ENCODE measurements around the gene TDRD7. TPM values are rescaled to one million over a fixed set of nuclear protein-coding genes. Genes with fewer than 3 reads are reported as not detected.

Gene TDRD7
- polyA plus RNA-seq, 1 donor (not counting 4 experiments of a cell fraction or from before 2014, with no cell fraction given), result 10.5 TPM

GRCh38 chr9:97518166-97518908 is 106.4 kb downstream of the TDRD7 start:
- Histone ChIP-seq H3K9me1 (ENCODE audit: control insufficient read depth, extremely low read depth, insufficient read depth, low read length) (no peaks in the 10 kb centered on the region), H3K9me3 (ENCODE audit: control insufficient read depth, low read depth, low read length) (no peaks in the 10 kb centered on the region), H3K9ac (ENCODE audit: control insufficient read depth, extremely low read depth, insufficient read depth, low read length) (no peak overlapping the region), H3K79me2 (ENCODE audit: control insufficient read depth, insufficient read depth, low read length) (no peaks in the 10 kb centered on the region), H3K27ac (ENCODE audit: control insufficient read depth, insufficient read depth, low read length) (no peak overlapping the region), H2AFZ (ENCODE audit: control insufficient read depth, low read length) (no peak overlapping the region), H4K20me1 (ENCODE audit: control insufficient read depth, extremely low read depth, insufficient read depth, low read length) (no peaks in the 10 kb centered on the region), H3K27me3 (ENCODE audit: control insufficient read depth, extremely low read depth, insufficient read depth, low read length) (peaks cover 15% of the 10 kb centered on the region), H3K4me3 (ENCODE audit: control insufficient read depth in 2 of 3, extremely low read depth in 1 of 3, insufficient read depth in 2 of 3, low read depth in 1 of 3, low read length in 3 of 3) (no peak overlapping the region), H3K36me3 (ENCODE audit: control insufficient read depth in 2 of 2, extremely low read depth in 1 of 2, insufficient read depth in 2 of 2, low read length in 2 of 2) (no peaks in the 10 kb centered on the region), H3K4me2 (ENCODE audit: control insufficient read depth, extremely low read depth, insufficient read depth, low read depth, low read length) (no peak overlapping the region), H3K4me1 (ENCODE audit: control insufficient read depth, extremely low read depth, insufficient read depth, low read length) (no peaks in the 10 kb centered on the region)
- dilution Hi-C loops (cut with MboI; ENCODE audit: extremely low pct_ligation_motif_present, low sequenced_read_pairs), result no loop called here
- no peak for TF ChIP-seq EZH2 (IDR thresholded peaks at IDR 0.05; ENCODE audit: low read length)
- TF ChIP-seq, protein P1, sequence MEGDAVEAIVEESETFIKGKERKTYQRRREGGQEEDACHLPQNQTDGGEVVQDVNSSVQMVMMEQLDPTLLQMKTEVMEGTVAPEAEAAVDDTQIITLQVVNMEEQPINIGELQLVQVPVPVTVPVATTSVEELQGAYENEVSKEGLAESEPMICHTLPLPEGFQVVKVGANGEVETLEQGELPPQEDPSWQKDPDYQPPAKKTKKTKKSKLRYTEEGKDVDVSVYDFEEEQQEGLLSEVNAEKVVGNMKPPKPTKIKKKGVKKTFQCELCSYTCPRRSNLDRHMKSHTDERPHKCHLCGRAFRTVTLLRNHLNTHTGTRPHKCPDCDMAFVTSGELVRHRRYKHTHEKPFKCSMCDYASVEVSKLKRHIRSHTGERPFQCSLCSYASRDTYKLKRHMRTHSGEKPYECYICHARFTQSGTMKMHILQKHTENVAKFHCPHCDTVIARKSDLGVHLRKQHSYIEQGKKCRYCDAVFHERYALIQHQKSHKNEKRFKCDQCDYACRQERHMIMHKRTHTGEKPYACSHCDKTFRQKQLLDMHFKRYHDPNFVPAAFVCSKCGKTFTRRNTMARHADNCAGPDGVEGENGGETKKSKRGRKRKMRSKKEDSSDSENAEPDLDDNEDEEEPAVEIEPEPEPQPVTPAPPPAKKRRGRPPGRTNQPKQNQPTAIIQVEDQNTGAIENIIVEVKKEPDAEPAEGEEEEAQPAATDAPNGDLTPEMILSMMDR (optimal IDR thresholded peaks at IDR 0.05 in 1 of 3, IDR thresholded peaks at IDR 0.05 in 1 of 3, conservative IDR thresholded peaks at IDR 0.05 in 1 of 3; ENCODE audit: extremely low read depth in 1 of 3, insufficient read depth in 2 of 3, low read length in 3 of 3), result no peak
- no peak for FAIRE-seq
- no peak for DNase-seq (ENCODE audit: low read depth, low spot score)

GRCh38 chr9:97518909-97519307 is 107.0 kb downstream of the TDRD7 start:
- Histone ChIP-seq H3K79me2 (ENCODE audit: control insufficient read depth, insufficient read depth, low read length) (no peaks in the 10 kb centered on the region), H3K36me3 (ENCODE audit: control insufficient read depth in 2 of 2, extremely low read depth in 1 of 2, insufficient read depth in 2 of 2, low read length in 2 of 2) (no peaks in the 10 kb centered on the region), H4K20me1 (ENCODE audit: control insufficient read depth, extremely low read depth, insufficient read depth, low read length) (no peaks in the 10 kb centered on the region), H3K9me3 (ENCODE audit: control insufficient read depth, low read depth, low read length) (no peaks in the 10 kb centered on the region), H3K9ac (ENCODE audit: control insufficient read depth, extremely low read depth, insufficient read depth, low read length) (no peak overlapping the region), H3K9me1 (ENCODE audit: control insufficient read depth, extremely low read depth, insufficient read depth, low read length) (no peaks in the 10 kb centered on the region), H3K27ac (ENCODE audit: control insufficient read depth, insufficient read depth, low read length) (no peak overlapping the region), H2AFZ (ENCODE audit: control insufficient read depth, low read length) (no peak overlapping the region), H3K27me3 (ENCODE audit: control insufficient read depth, extremely low read depth, insufficient read depth, low read length) (peaks cover 15% of the 10 kb centered on the region), H3K4me2 (ENCODE audit: control insufficient read depth, extremely low read depth, insufficient read depth, low read depth, low read length) (no peak overlapping the region), H3K4me3 (ENCODE audit: control insufficient read depth in 2 of 3, extremely low read depth in 1 of 3, insufficient read depth in 2 of 3, low read depth in 1 of 3, low read length in 3 of 3) (no peak overlapping the region), H3K4me1 (ENCODE audit: control insufficient read depth, extremely low read depth, insufficient read depth, low read length) (no peaks in the 10 kb centered on the region)
- FAIRE-seq, result no peak
- no peak for TF ChIP-seq EZH2 (IDR thresholded peaks at IDR 0.05; ENCODE audit: low read length)
- TF ChIP-seq, protein P1 (optimal IDR thresholded peaks at IDR 0.05 in 1 of 3, IDR thresholded peaks at IDR 0.05 in 1 of 3, conservative IDR thresholded peaks at IDR 0.05 in 1 of 3; ENCODE audit: extremely low read depth in 1 of 3, insufficient read depth in 2 of 3, low read length in 3 of 3), result no peak
- DNase-seq (ENCODE audit: low read depth, low spot score), result no peak
- dilution Hi-C loops (cut with MboI; ENCODE audit: extremely low pct_ligation_motif_present, low sequenced_read_pairs), result no loop called here

Measured in keratinocyte (primary cell).